A673 (cell line): ENCODE data around the gene CATSPERD.

Experiments
- CTCF ChIP-seq: fragments of 300-800, 200-600 bp; sonication (generic); conservative IDR thresholded peaks from 2 replicates; pipeline ENCODE4 v1.5.1; 2017; ENCODE audit warnings: low read depth, mild to moderate bottlenecking, antibody characterized with exemption, low read length, moderate library complexity, mixed read lengths
- EZH2 ChIP-seq: fragments of 200-600 bp; sonication (generic); IDR thresholded peaks from 2 replicates; pipeline ENCODE4 v1.6.1; 2017; ENCODE audit warnings: borderline replicate concordance, low read depth, mild to moderate bottlenecking, mixed read lengths, antibody characterized with exemption, low read length; ENCODE audit not compliant: poor library complexity, severe bottlenecking

- no peak for TF ChIP-seq CTCF
- no peak for TF ChIP-seq EZH2
Observed at GRCh38 chr19:5827891-5828660, 107.6 kb downstream of the CATSPERD start.
